CD14-positive monocyte (primary cell): ENCODE data around the gene ZMYND10. TPM values are rescaled to one million over a fixed set of nuclear protein-coding genes. Genes with fewer than 3 reads are reported as not detected.

Experiments used
- DNase-seq, 3 donors: peaks; one replicate each; pipeline ENCODE4 v3.0.0-alpha.2; 2011 to 2022
- H2AFZ ChIP-seq: 2 replicates; pipeline ENCODE4 v1.6.0; 2012; ENCODE audit warnings: mild to moderate bottlenecking, low read depth, low read length, inconsistent platforms; ENCODE audit not compliant: insufficient read depth, poor library complexity, severe bottlenecking
- H3K27ac ChIP-seq, 2 donors: 1 replicate in 1 of 2; 2 replicates in 1 of 2; pipeline ENCODE4 v1.5.1; 2012 to 2013; ENCODE audit warnings: low read length in 2 of 2, control low read depth in 1 of 2, inconsistent platforms in 1 of 2, low read depth in 1 of 2, mild to moderate bottlenecking in 1 of 2
- H3K27me3 ChIP-seq, 2 donors: one replicate each; pipeline versions ENCODE4 v1.6.0 to v1.6.1; 2011 to 2013; ENCODE audit warnings: low read length in 2 of 2; ENCODE audit not compliant: control insufficient read depth in 2 of 2, insufficient read depth in 2 of 2
- H3K36me3 ChIP-seq, 2 donors: replicated peaks in 1 of 2; 1 replicate in 1 of 2; 2 replicates in 1 of 2; pipeline versions ENCODE4 v1.5.1 to v1.6.1; 2012 to 2013; ENCODE audit warnings: low read length in 2 of 2, control low read depth in 1 of 2, inconsistent platforms in 1 of 2, mild to moderate bottlenecking in 1 of 2; ENCODE audit not compliant: insufficient read depth in 2 of 2, control insufficient read depth in 1 of 2
- H3K4me1 ChIP-seq, 2 donors: 1 replicate in 1 of 2; 2 replicates in 1 of 2; pipeline versions ENCODE4 v1.5.1 to v1.6.1; 2012 to 2013; ENCODE audit warnings: low read length in 2 of 2, control low read depth in 1 of 2, inconsistent platforms in 1 of 2, mild to moderate bottlenecking in 1 of 2, moderate library complexity in 1 of 2; ENCODE audit not compliant: insufficient read depth in 2 of 2, control insufficient read depth in 1 of 2
- H3K4me2 ChIP-seq: replicated peaks from 2 replicates; pipeline ENCODE3; 2012; ENCODE audit warnings: low read length, moderate library complexity, mild to moderate bottlenecking; ENCODE audit not compliant: poor library complexity, severe bottlenecking; ENCODE audit errors: extremely low read depth
- H3K4me3 ChIP-seq, 3 experiments: fragments of 200-600 bp in 1 of 3; sonication (generic) in 1 of 3; replicated peaks in 1 of 3; 1 replicate in 2 of 3; 2 replicates in 1 of 3; pipeline ENCODE4 v1.5.1; 2011 to 2013; ENCODE audit warnings: low read length in 3 of 3, mild to moderate bottlenecking in 3 of 3, control low read depth in 2 of 3, low read depth in 2 of 3, inconsistent platforms in 1 of 3, moderate library complexity in 1 of 3
- H3K79me2 ChIP-seq: 2 replicates; pipeline ENCODE4 v1.6.0; 2012; ENCODE audit warnings: mild to moderate bottlenecking, control low read depth, inconsistent platforms, low read length, moderate library complexity; ENCODE audit not compliant: insufficient read depth
- H3K9ac ChIP-seq: 2 replicates; pipeline ENCODE4 v1.6.0; 2017; ENCODE audit warnings: low read length, mild to moderate bottlenecking; ENCODE audit not compliant: insufficient read depth, poor library complexity, severe bottlenecking
- H3K9me3 ChIP-seq, 2 donors: replicated peaks in 1 of 2; 1 replicate in 1 of 2; 2 replicates in 1 of 2; pipeline versions ENCODE4 v1.5.1 to v1.6.1; 2012 to 2013; ENCODE audit warnings: low read length in 2 of 2, control low read depth in 1 of 2; ENCODE audit not compliant: control insufficient read depth in 1 of 2, insufficient read depth in 1 of 2
- H4K20me1 ChIP-seq: 2 replicates; pipeline ENCODE4 v1.6.0; 2012; ENCODE audit warnings: mild to moderate bottlenecking, low read length, control low read depth, moderate library complexity; ENCODE audit not compliant: insufficient read depth
- H3K27ac Mint-ChIP-seq, 7 donors: one replicate each; pipeline ENCODE4 v1.8.0; 2020; ENCODE audit warnings: mild to moderate bottlenecking in 7 of 7, mixed read lengths in 7 of 7, moderate library complexity in 6 of 7, inconsistent platforms in 2 of 7
- H3K27me3 Mint-ChIP-seq, 3 donors: one replicate each; pipeline ENCODE4 v1.8.0; 2021 to 2022; ENCODE audit warnings: low read depth in 3 of 3, mild to moderate bottlenecking in 3 of 3, mixed read lengths in 3 of 3, moderate library complexity in 3 of 3, inconsistent platforms in 1 of 3
- H3K36me3 Mint-ChIP-seq, 2 donors: one replicate each; pipeline ENCODE4 v1.8.0; 2020; ENCODE audit warnings: mixed read lengths in 2 of 2, inconsistent platforms in 1 of 2, mild to moderate bottlenecking in 1 of 2
- H3K4me1 Mint-ChIP-seq: one replicate; pipeline ENCODE4 v1.8.0; 2020; ENCODE audit warnings: mild to moderate bottlenecking, mixed read lengths
- H3K4me3 Mint-ChIP-seq, 2 donors: one replicate each; pipeline ENCODE4 v1.8.0; 2020; ENCODE audit warnings: mild to moderate bottlenecking in 2 of 2, mixed read lengths in 2 of 2, moderate library complexity in 1 of 2
- H3K9me3 Mint-ChIP-seq, 7 donors: one replicate each; pipeline ENCODE4 v1.8.0; 2020 to 2022; ENCODE audit warnings: mixed read lengths in 7 of 7, mild to moderate bottlenecking in 6 of 7, moderate library complexity in 6 of 7, inconsistent platforms in 2 of 7
- WGBS: methylation state at CpG from one replicate; pipeline ENCODE4 v1.1.5; 2013; ENCODE audit warnings: missing lambda C conversion rate; ENCODE audit not compliant: insufficient coverage; 5-methylcytosine and 5-hydroxymethylcytosine counted together
- intact Hi-C, 2 donors: fragments of 100-400 bp; cut with micrococcal nuclease; formaldehyde crosslinking; loops; one replicate each; pipeline versions ENCODE4 v1.15.0 to v1.15.1; 2023
- polyA plus RNA-seq, 3 donors: library from polyadenylated mRNA; depleted of rRNA in 1 of 3; unstranded in 2 of 3; stranded (reverse) in 1 of 3; fragments of 300-500 nt in 2 of 3; fragments of >200 nt in 1 of 3; fragmentation: Illumina TruSeq in 2 of 3; gene quantifications; 1 replicate in 2 of 3; 2 replicates in 1 of 3; pipeline ENCODE4 v1.2.3, GENCODE V29; 2012 to 2021
- TF ChIP-seq, protein P1 (sequence below): fragments of 200-600 bp; IDR thresholded peaks from one replicate; pipeline ENCODE4 v1.8.0; 2022; ENCODE audit warnings: antibody characterized with exemption, mild to moderate bottlenecking

The ZMYND10 gene
- polyA plus RNA-seq, 3 donors = 0.12 to 1.7 (median 0.19) TPM

DNA sequence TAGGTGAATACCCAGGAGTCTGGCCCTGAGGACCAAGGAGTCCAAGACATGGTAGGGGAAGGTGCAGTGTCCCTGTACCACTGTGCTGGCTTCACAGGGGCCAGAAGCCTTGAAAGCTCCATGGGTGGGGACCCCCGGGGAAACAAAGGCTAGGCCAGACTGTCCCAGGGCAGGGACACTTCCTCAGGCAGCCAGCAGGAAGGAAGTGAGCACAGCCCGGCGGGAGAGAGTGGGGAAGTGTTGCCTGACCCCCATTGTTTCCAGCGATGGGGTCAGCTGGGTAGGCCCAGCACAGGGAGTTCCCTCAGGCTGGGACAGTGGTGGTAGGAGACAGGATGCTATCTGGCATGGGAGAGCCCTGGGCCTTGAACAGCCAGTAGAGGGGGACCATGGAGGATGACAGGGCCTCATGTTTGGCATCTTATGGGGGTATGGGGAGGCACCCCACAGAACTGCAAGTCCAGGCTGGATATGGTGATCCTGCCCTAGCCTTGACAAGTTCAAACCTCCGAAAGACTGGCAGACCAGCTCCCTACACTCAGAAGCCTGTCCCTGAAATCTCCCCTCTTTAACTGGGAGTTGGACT lies 21.8 kb downstream of the ZMYND10 start:
- H3K9ac ChIP-seq = no peak overlapping the region

DNA sequence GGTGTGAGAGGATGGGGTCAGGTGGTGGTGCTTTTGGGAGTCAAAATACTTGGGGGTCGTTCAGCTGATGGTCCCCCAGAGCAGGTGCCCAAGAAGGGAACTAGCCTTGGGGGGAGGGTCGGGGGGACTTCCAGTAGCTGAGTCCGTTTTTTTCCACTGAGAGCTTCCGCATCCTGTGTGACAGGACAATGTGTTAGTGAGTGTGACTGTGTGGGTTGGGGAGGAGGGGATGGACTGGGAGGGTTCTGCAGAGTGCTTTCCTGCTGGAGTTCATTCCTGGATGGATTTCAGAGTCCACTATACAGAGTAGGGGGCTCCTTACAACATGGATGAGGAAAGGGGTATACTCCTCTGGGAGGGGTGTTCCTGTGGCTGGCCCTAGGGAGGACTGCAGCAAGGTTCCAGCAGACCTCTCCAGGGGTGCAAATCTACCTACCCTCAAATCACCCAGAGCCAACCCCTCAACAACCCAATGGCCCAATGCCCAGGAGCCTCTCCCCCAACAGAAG lies 22.4 kb downstream of the ZMYND10 start:
- no peaks in the 10 kb centered on the region for H3K9me3 ChIP-seq
- Mint-ChIP-seq H3K9me3 (no peaks in the 10 kb centered on the region), H3K27me3 (peaks cover 0 to 4% (median 2%) of the 10 kb centered on the region in 3 donors), H3K36me3 (peaks cover 9 to 33% of the 10 kb centered on the region in 2 donors), H3K27ac (peak overlapping the region; percentile 84 to 99 (median 89)), H3K4me3 (peak overlapping the region; percentile 43 to 73), H3K4me1 (peaks cover 81% of the 10 kb centered on the region)
- H3K4me1 ChIP-seq = peaks cover 82 to 92% of the 10 kb centered on the region in 2 donors
- no peak overlapping the region for H2AFZ ChIP-seq
- H3K36me3 ChIP-seq = peaks cover 0 to 14% of the 10 kb centered on the region in 2 donors
- WGBS = 24% methylated on average over 4 of the region's 4 CpGs
- TF ChIP-seq, protein P1, sequence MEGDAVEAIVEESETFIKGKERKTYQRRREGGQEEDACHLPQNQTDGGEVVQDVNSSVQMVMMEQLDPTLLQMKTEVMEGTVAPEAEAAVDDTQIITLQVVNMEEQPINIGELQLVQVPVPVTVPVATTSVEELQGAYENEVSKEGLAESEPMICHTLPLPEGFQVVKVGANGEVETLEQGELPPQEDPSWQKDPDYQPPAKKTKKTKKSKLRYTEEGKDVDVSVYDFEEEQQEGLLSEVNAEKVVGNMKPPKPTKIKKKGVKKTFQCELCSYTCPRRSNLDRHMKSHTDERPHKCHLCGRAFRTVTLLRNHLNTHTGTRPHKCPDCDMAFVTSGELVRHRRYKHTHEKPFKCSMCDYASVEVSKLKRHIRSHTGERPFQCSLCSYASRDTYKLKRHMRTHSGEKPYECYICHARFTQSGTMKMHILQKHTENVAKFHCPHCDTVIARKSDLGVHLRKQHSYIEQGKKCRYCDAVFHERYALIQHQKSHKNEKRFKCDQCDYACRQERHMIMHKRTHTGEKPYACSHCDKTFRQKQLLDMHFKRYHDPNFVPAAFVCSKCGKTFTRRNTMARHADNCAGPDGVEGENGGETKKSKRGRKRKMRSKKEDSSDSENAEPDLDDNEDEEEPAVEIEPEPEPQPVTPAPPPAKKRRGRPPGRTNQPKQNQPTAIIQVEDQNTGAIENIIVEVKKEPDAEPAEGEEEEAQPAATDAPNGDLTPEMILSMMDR = no peak
- peak overlapping the region in 1 of 3 experiments; percentile 90 for H3K4me3 ChIP-seq
- intact Hi-C loops = no loop called here
- H3K79me2 ChIP-seq = peaks cover 42% of the 10 kb centered on the region
- H4K20me1 ChIP-seq = peaks cover 14% of the 10 kb centered on the region
- peak overlapping the region; percentile 87 for H3K4me2 ChIP-seq
- H3K9ac ChIP-seq = peak overlapping the region; percentile 38
- peak; percentile 47 to 73 (median 60) for DNase-seq
- peak overlapping the region; percentile 77 to 97 for H3K27ac ChIP-seq
- no peaks in the 10 kb centered on the region for H3K27me3 ChIP-seq

More for the DNA sequence above, 21.8 kb downstream of the ZMYND10 start:
- H3K9me3 ChIP-seq = no peaks in the 10 kb centered on the region
- Mint-ChIP-seq H3K4me1 (peaks cover 81% of the 10 kb centered on the region), H3K27me3 (peaks cover 0 to 4% (median 2%) of the 10 kb centered on the region in 3 donors), H3K27ac (peak overlapping the region; percentile 84 to 99 (median 89)), H3K36me3 (peaks cover 9 to 33% of the 10 kb centered on the region in 2 donors), H3K4me3 (peak overlapping the region in 1 of 2 donors; percentile 75), H3K9me3 (no peaks in the 10 kb centered on the region)
- peaks cover 0 to 14% of the 10 kb centered on the region in 2 donors for H3K36me3 ChIP-seq
- intact Hi-C loops = loop anchor here in 1 of 2 donors (2.0 kb wide), 1 partner anchor 31 kb away; the partner anchor contains the start of gene IFRD2
- peak overlapping the region; percentile 77 to 97 for H3K27ac ChIP-seq
- H2AFZ ChIP-seq = no peak overlapping the region
- peaks cover 17% of the 10 kb centered on the region for H4K20me1 ChIP-seq
- peaks cover 82 to 92% of the 10 kb centered on the region in 2 donors for H3K4me1 ChIP-seq
- H3K4me3 ChIP-seq = peak overlapping the region in 1 of 3 experiments; percentile 90
- peak; percentile 29 to 61 (median 59) for DNase-seq
- TF ChIP-seq, protein P1 = no peak
- no peaks in the 10 kb centered on the region for H3K27me3 ChIP-seq
- WGBS = 4% methylated on average over 2 of the region's 5 CpGs
- peak overlapping the region; percentile 87 for H3K4me2 ChIP-seq
- peaks cover 37% of the 10 kb centered on the region for H3K79me2 ChIP-seq
